ENCODE results near the gene SH3D21. TPM values are rescaled to one million over a fixed set of nuclear protein-coding genes. Genes with fewer than 3 reads are reported as not detected.

Gene SH3D21
- total RNA-seq, 1 donor from 2014 or later: 3.0 TPM

GRCh38 chr1:36359911-36360550 lies 53.9 kb downstream of the SH3D21 start:
- DNase-seq: no peak

GRCh38 chr1:36365381-36365780 lies 59.2 kb downstream of the SH3D21 start:
- peak; percentile 59 for DNase-seq

GRCh38 chr1:36366091-36366661 lies 60.0 kb downstream of the SH3D21 start:
- DNase-seq: peak; percentile 83

- DNase-seq: no peak
Measured at GRCh38 chr1:36367066-36367465, 60.9 kb downstream of the SH3D21 start.

GRCh38 chr1:36367798-36368197 lies 61.6 kb downstream of the SH3D21 start:
- DNase-seq: no peak

GRCh38 chr1:36369061-36369861 lies 63.1 kb downstream of the SH3D21 start:
- DNase-seq: peak; percentile 24

Other genes starting within 250 kb of the SH3D21 start
- 9.2 TPM for gene TEKT2, start 222.3 kb upstream of the SH3D21 start, total RNA-seq
- 19.5 TPM for gene ADPRS, start 217.5 kb upstream of the SH3D21 start, total RNA-seq
- 1.1 TPM for gene COL8A2, start 181.1 kb upstream of the SH3D21 start, total RNA-seq
- gene TRAPPC3, start 156.9 kb upstream of the SH3D21 start, total RNA-seq: 40.1 TPM
- 49.6 TPM for gene MAP7D1, start 150.2 kb upstream of the SH3D21 start, total RNA-seq
- 80.6 TPM for gene THRAP3, start 81.9 kb upstream of the SH3D21 start, total RNA-seq
- 4.5 TPM for gene EVA1B, start 17.3 kb downstream of the SH3D21 start, total RNA-seq
- 13.1 TPM for gene STK40, start 79.6 kb downstream of the SH3D21 start, total RNA-seq
- 3.1 TPM for gene LSM10, start 91.5 kb downstream of the SH3D21 start, total RNA-seq
- 16.4 TPM for gene OSCP1, start 144.1 kb downstream of the SH3D21 start, total RNA-seq
- gene MRPS15, start 158.0 kb downstream of the SH3D21 start, total RNA-seq: 12.5 TPM
- 2.2 TPM for gene CSF3R, start 176.5 kb downstream of the SH3D21 start, total RNA-seq